Duodenal mucosa (tissue), 2 donors: ENCODE measurements around the gene IL33.

Source experiments
- H3K27ac ChIP-seq: one replicate; pipeline ENCODE4 v1.7.0; 2013; ENCODE audit warnings: low read depth, low read length
- H3K27me3 ChIP-seq, 2 donors: one replicate each; pipeline ENCODE4 v1.7.0; 2013; ENCODE audit warnings: low read length in 2 of 2, control low read depth in 1 of 2; ENCODE audit not compliant: insufficient read depth in 2 of 2, control insufficient read depth in 1 of 2
- H3K36me3 ChIP-seq, 2 donors: one replicate each; pipeline ENCODE4 v1.7.0; 2013; ENCODE audit warnings: low read length in 2 of 2, control low read depth in 1 of 2; ENCODE audit not compliant: insufficient read depth in 2 of 2, control insufficient read depth in 1 of 2
- H3K4me1 ChIP-seq, 2 donors: one replicate each; pipeline ENCODE4 v1.7.0; 2013; ENCODE audit warnings: low read length in 2 of 2, control low read depth in 1 of 2; ENCODE audit not compliant: insufficient read depth in 2 of 2, control insufficient read depth in 1 of 2
- H3K4me3 ChIP-seq, 2 donors: one replicate each; pipeline ENCODE4 v1.7.0; 2013; ENCODE audit warnings: low read length in 2 of 2, low read depth in 1 of 2
- H3K9ac ChIP-seq, 2 donors: one replicate each; pipeline ENCODE4 v1.7.0; 2013; ENCODE audit warnings: low read length in 2 of 2, low read depth in 1 of 2
- H3K9me3 ChIP-seq, 2 donors: one replicate each; pipeline ENCODE4 v1.7.0; 2013; ENCODE audit warnings: low read length in 2 of 2, control low read depth in 1 of 2; ENCODE audit not compliant: control insufficient read depth in 1 of 2

The IL33 gene

GRCh38 chr9:6230037-6230780, 14.6 kb downstream of the IL33 start:
- Histone ChIP-seq H3K4me1 (peaks cover 5 to 15% of the 10 kb centered on the region in 2 donors), H3K27ac (no peak overlapping the region), H3K4me3 (no peak overlapping the region), H3K27me3 (no peaks in the 10 kb centered on the region), H3K9me3 (no peaks in the 10 kb centered on the region), H3K9ac (no peak overlapping the region), H3K36me3 (no peaks in the 10 kb centered on the region)

DNA sequence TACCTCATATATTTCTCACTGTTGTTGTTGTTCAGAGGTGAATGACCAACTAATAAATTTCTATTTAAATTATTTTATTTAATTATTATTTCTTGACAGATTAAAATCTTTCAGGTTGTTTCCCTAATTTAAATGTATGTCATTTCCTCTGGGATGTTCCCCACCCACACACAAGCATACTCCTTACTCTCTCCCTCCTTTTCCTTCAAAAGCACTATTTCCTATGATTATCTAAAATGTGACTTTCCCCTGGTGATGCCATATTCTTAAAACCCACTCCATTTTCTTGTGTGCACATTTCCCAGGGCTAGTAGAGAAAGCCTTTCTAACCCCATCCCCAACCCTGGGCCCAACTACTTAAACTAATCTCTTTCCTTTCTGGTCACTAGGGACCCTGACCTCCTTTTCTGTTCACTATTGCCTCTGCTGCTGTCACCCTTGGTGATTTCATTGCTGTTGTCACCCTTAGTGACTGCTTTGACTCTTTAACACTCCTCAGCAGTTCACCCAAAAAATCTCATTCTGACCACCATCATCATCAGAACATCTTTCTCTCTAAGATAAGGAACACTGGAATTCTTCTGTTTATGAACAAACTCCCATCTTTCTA, 16.8 kb downstream of the IL33 start:
- Histone ChIP-seq H3K36me3 (no peaks in the 10 kb centered on the region), H3K27me3 (no peaks in the 10 kb centered on the region), H3K9me3 (no peaks in the 10 kb centered on the region), H3K27ac (no peak overlapping the region), H3K4me3 (no peak overlapping the region), H3K9ac (no peak overlapping the region), H3K4me1 (peaks cover 5 to 11% of the 10 kb centered on the region in 2 donors)

GRCh38 chr9:6234014-6234413, 18.4 kb downstream of the IL33 start:
- Histone ChIP-seq H3K27ac (no peak overlapping the region), H3K27me3 (no peaks in the 10 kb centered on the region), H3K9ac (no peak overlapping the region), H3K4me1 (peaks cover 8 to 9% of the 10 kb centered on the region in 2 donors), H3K36me3 (no peaks in the 10 kb centered on the region), H3K9me3 (no peaks in the 10 kb centered on the region), H3K4me3 (no peak overlapping the region)

GRCh38 chr9:6237267-6237666, 21.7 kb downstream of the IL33 start:
- Histone ChIP-seq H3K27me3 (no peaks in the 10 kb centered on the region), H3K36me3 (no peaks in the 10 kb centered on the region), H3K9me3 (no peaks in the 10 kb centered on the region), H3K27ac (no peak overlapping the region), H3K4me1 (peaks cover 0 to 7% of the 10 kb centered on the region in 2 donors), H3K9ac (no peak overlapping the region), H3K4me3 (no peak overlapping the region)

GRCh38 chr9:6239048-6239461, 23.4 kb downstream of the IL33 start:
- Histone ChIP-seq H3K9me3 (no peaks in the 10 kb centered on the region), H3K4me1 (peaks cover 0 to 7% of the 10 kb centered on the region in 2 donors), H3K4me3 (no peak overlapping the region), H3K9ac (no peak overlapping the region), H3K27ac (no peak overlapping the region), H3K36me3 (no peaks in the 10 kb centered on the region), H3K27me3 (no peaks in the 10 kb centered on the region)

GRCh38 chr9:6239694-6240093, 24.1 kb downstream of the IL33 start:
- no peak overlapping the region for H3K27ac ChIP-seq
- H3K36me3 ChIP-seq, result no peaks in the 10 kb centered on the region
- H3K4me1 ChIP-seq, result peaks cover 0 to 7% of the 10 kb centered on the region in 2 donors
- H3K27me3 ChIP-seq, result no peaks in the 10 kb centered on the region
- no peaks in the 10 kb centered on the region for H3K9me3 ChIP-seq
- no peak overlapping the region for H3K4me3 ChIP-seq
- no peak overlapping the region for H3K9ac ChIP-seq

- peaks cover 0 to 10% of the 10 kb centered on the region in 2 donors for H3K4me1 ChIP-seq
- H3K9me3 ChIP-seq, result no peaks in the 10 kb centered on the region
- no peak overlapping the region for H3K27ac ChIP-seq
- H3K4me3 ChIP-seq, result no peak overlapping the region
- no peak overlapping the region for H3K9ac ChIP-seq
- H3K36me3 ChIP-seq, result no peaks in the 10 kb centered on the region
- no peaks in the 10 kb centered on the region for H3K27me3 ChIP-seq
These were observed 28.1 kb downstream of the IL33 start for GRCh38 chr9:6243746-6244145.

DNA sequence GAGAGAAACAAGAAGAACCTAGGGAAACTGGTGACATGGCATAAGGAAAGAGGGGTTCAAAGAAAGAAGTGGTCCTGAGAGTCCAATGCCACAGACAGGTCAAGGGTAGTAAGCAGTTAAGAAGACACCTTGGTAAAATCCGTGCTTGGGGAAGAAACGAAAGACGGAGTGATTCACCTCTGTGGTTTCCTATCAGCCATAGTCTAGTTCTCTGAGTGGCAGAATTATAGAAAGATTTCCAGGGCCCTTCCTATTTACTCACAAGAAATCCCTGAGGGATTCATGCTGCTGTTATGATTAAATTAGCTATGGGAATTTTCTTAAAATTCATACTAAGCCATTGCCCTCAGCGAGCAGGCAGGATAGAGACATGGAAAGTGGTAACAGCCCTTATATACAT, 31.7 kb downstream of the IL33 start:
- no peaks in the 10 kb centered on the region for H3K36me3 ChIP-seq
- H3K27me3 ChIP-seq, result no peaks in the 10 kb centered on the region
- no peak overlapping the region for H3K9ac ChIP-seq
- H3K9me3 ChIP-seq, result no peaks in the 10 kb centered on the region
- no peak overlapping the region for H3K27ac ChIP-seq
- H3K4me1 ChIP-seq, result peaks cover 0 to 5% of the 10 kb centered on the region in 2 donors
- no peak overlapping the region for H3K4me3 ChIP-seq

GRCh38 chr9:6268826-6269397, 53.3 kb downstream of the IL33 start:
- Histone ChIP-seq H3K27me3 (no peaks in the 10 kb centered on the region), H3K4me3 (no peak overlapping the region), H3K9me3 (peaks cover 0 to 3% of the 10 kb centered on the region in 2 donors), H3K27ac (no peak overlapping the region), H3K36me3 (no peaks in the 10 kb centered on the region), H3K9ac (no peak overlapping the region), H3K4me1 (no peaks in the 10 kb centered on the region)

GRCh38 chr9:6270896-6271295, 55.3 kb downstream of the IL33 start:
- Histone ChIP-seq H3K27ac (no peak overlapping the region), H3K9me3 (no peaks in the 10 kb centered on the region)

More at GRCh38 chr9:6270896-6271295, 55.3 kb downstream of the IL33 start:
- Histone ChIP-seq H3K36me3 (no peaks in the 10 kb centered on the region), H3K27me3 (no peaks in the 10 kb centered on the region), H3K4me1 (no peaks in the 10 kb centered on the region), H3K9ac (no peak overlapping the region), H3K4me3 (no peak overlapping the region)
